WTC11 (cell line): ENCODE data around the gene R3HCC1L. TPM values are rescaled to one million over a fixed set of nuclear protein-coding genes. Genes with fewer than 3 reads are reported as not detected.

Experiments used
- ATAC-seq: fragments of 200-7000 bp; cut with Tn5 transposase; 2 replicates; pipeline ENCODE4 v1.10.0; 2021; ENCODE audit warnings: mild to moderate bottlenecking, moderate library complexity
- CTCF ChIA-PET: fragments of 300-600 bp; sonication (Branson Sonifier 250); formaldehyde crosslinking; loops from one replicate; lab custom pipeline; 2021; ENCODE audit warnings: antibody characterized with exemption; lab: Charles Lee
- POLR2A ChIA-PET: fragments of 350-600 bp; sonication (Branson Sonifier 250); formaldehyde crosslinking; loops from one replicate; lab custom pipeline; 2021; ENCODE audit warnings: antibody characterized with exemption; lab: Charles Lee
- DNase-seq: peaks from one replicate; pipeline ENCODE4 v3.0.0; 2021; ENCODE audit warnings: low spot score
- H3K27ac Mint-ChIP-seq: 2 replicates; pipeline ENCODE4 v1.8.0; 2021; ENCODE audit warnings: mixed read lengths
- H3K27me3 Mint-ChIP-seq: 2 replicates; pipeline ENCODE4 v1.8.0; 2021; ENCODE audit warnings: low read depth, mild to moderate bottlenecking, moderate library complexity, mixed read lengths
- H3K36me3 Mint-ChIP-seq: 2 replicates; pipeline ENCODE4 v1.8.0; 2021; ENCODE audit warnings: mixed read lengths
- H3K4me1 Mint-ChIP-seq: 2 replicates; pipeline ENCODE4 v1.8.0; 2022; ENCODE audit warnings: mixed read lengths
- H3K4me3 Mint-ChIP-seq: 2 replicates; pipeline ENCODE4 v1.8.0; 2021; ENCODE audit warnings: mild to moderate bottlenecking, moderate library complexity, mixed read lengths
- H3K9me3 Mint-ChIP-seq: 2 replicates; pipeline ENCODE4 v1.8.0; 2021; ENCODE audit warnings: mixed read lengths
- CBFB ChIP-seq: sonication (generic); formaldehyde crosslinking; IDR thresholded peaks from 2 replicates; pipeline ENCODE4 v1.8.1; 2022; ENCODE audit warnings: mild to moderate bottlenecking, low read depth, missing genetic modification reagents
- CREB1 ChIP-seq: sonication (generic); formaldehyde crosslinking; IDR thresholded peaks from 2 replicates; pipeline ENCODE4 v1.8.0; 2023; ENCODE audit warnings: mild to moderate bottlenecking, missing genetic modification reagents
- ELF4 ChIP-seq: sonication (generic); formaldehyde crosslinking; IDR thresholded peaks from 2 replicates; pipeline ENCODE4 v1.8.1; 2022; ENCODE audit warnings: low read depth, mild to moderate bottlenecking, moderate library complexity, missing genetic modification reagents
- FOXJ3 ChIP-seq: sonication (generic); formaldehyde crosslinking; IDR thresholded peaks from 2 replicates; pipeline ENCODE4 v1.9.0; 2021; ENCODE audit warnings: missing genetic modification reagents, mild to moderate bottlenecking, borderline replicate concordance
- GABPB1 ChIP-seq: sonication (generic); formaldehyde crosslinking; IDR thresholded peaks from 2 replicates; pipeline ENCODE4 v1.8.1; 2023; ENCODE audit warnings: mild to moderate bottlenecking, missing genetic modification reagents
- JUN ChIP-seq: sonication (generic); formaldehyde crosslinking; IDR thresholded peaks from 2 replicates; pipeline ENCODE4 v1.8.0; 2023; ENCODE audit warnings: mild to moderate bottlenecking, missing genetic modification reagents
- KAT7 ChIP-seq: sonication (generic); formaldehyde crosslinking; IDR thresholded peaks from 2 replicates; pipeline ENCODE4 v1.8.1; 2023; ENCODE audit warnings: missing genetic modification reagents, mild to moderate bottlenecking, borderline replicate concordance
- NFE2L1 ChIP-seq: sonication (generic); formaldehyde crosslinking; IDR thresholded peaks from 2 replicates; pipeline ENCODE4 v1.8.1; 2023; ENCODE audit warnings: missing genetic modification reagents
- NFYB ChIP-seq: sonication (generic); formaldehyde crosslinking; conservative IDR thresholded peaks from 2 replicates; pipeline ENCODE4 v1.8.0; 2022; ENCODE audit warnings: low read depth, missing genetic modification reagents
- NR2C2 ChIP-seq: sonication (generic); formaldehyde crosslinking; IDR thresholded peaks from 2 replicates; pipeline ENCODE4 v1.8.0; 2022; ENCODE audit warnings: mild to moderate bottlenecking, missing genetic modification reagents
- NR3C1 ChIP-seq: sonication (generic); formaldehyde crosslinking; conservative IDR thresholded peaks from 2 replicates; pipeline ENCODE4 v1.8.1; 2023; ENCODE audit warnings: low read depth, mild to moderate bottlenecking, missing genetic modification reagents
- PREB ChIP-seq: sonication (generic); formaldehyde crosslinking; IDR thresholded peaks from 2 replicates; pipeline ENCODE4 v1.8.1; 2022; ENCODE audit warnings: mild to moderate bottlenecking, missing genetic modification reagents, moderate library complexity, borderline replicate concordance
- SMAD3 ChIP-seq: sonication (generic); formaldehyde crosslinking; IDR thresholded peaks from 2 replicates; pipeline ENCODE4 v1.8.0; 2022; ENCODE audit warnings: missing genetic modification reagents, mild to moderate bottlenecking, borderline replicate concordance
- SMAD4 ChIP-seq: sonication (generic); formaldehyde crosslinking; IDR thresholded peaks from 2 replicates; pipeline ENCODE4 v1.8.0; 2022; ENCODE audit warnings: mild to moderate bottlenecking, missing genetic modification reagents
- TEAD1 ChIP-seq: sonication (generic); formaldehyde crosslinking; IDR thresholded peaks from 2 replicates; pipeline ENCODE4 v1.8.0; 2022; ENCODE audit warnings: mild to moderate bottlenecking, missing genetic modification reagents
- ZNF138 ChIP-seq: sonication (generic); formaldehyde crosslinking; conservative IDR thresholded peaks from 2 replicates; pipeline ENCODE4 v1.8.1; 2022; ENCODE audit warnings: mild to moderate bottlenecking, moderate library complexity, missing genetic modification reagents
- ZNF232 ChIP-seq: sonication (generic); formaldehyde crosslinking; IDR thresholded peaks from 2 replicates; pipeline ENCODE4 v1.8.0; 2022; ENCODE audit warnings: mild to moderate bottlenecking, missing genetic modification reagents
- ZNF263 ChIP-seq: sonication (generic); formaldehyde crosslinking; IDR thresholded peaks from 2 replicates; pipeline ENCODE4 v1.8.1; 2022; ENCODE audit warnings: low read depth, mild to moderate bottlenecking, moderate library complexity, missing genetic modification reagents
- ZNF281 ChIP-seq: sonication (generic); formaldehyde crosslinking; IDR thresholded peaks from 2 replicates; pipeline ENCODE4 v1.8.0; 2023; ENCODE audit warnings: mild to moderate bottlenecking, missing genetic modification reagents
- ZNF317 ChIP-seq: sonication (generic); formaldehyde crosslinking; IDR thresholded peaks from 2 replicates; pipeline ENCODE4 v1.8.1; 2023; ENCODE audit warnings: low read depth, mild to moderate bottlenecking, moderate library complexity, missing genetic modification reagents, borderline replicate concordance
- ZNF416 ChIP-seq: fragments of 250-450 bp; sonication (Bioruptor Pico); IDR thresholded peaks from 2 replicates; pipeline ENCODE4 v1.9.0; 2021; ENCODE audit warnings: mild to moderate bottlenecking, inconsistent platforms
- ZNF423 ChIP-seq: fragments of 250-450 bp; sonication (Bioruptor Pico); IDR thresholded peaks from 2 replicates; pipeline ENCODE4 v2.1.2; 2022; ENCODE audit warnings: mild to moderate bottlenecking, moderate library complexity
- ZNF512 ChIP-seq: sonication (generic); formaldehyde crosslinking; IDR thresholded peaks from 2 replicates; pipeline ENCODE4 v1.8.1; 2022; ENCODE audit warnings: missing genetic modification reagents, borderline replicate concordance
- total RNA-seq: library from RNA; stranded (reverse); gene quantifications from 3 replicates; pipeline ENCODE4 v1.2.3, GENCODE V29; 2021

Gene R3HCC1L
- total RNA-seq, 1 experiment from 2014 or later, result 14.7 TPM

GRCh38 chr10:98246911-98247805 is 112.7 kb downstream of the R3HCC1L start:
- POLR2A ChIA-PET, result no interaction called here
- no peaks in the 10 kb centered on the region for H3K27me3 Mint-ChIP-seq
- TF ChIP-seq KAT7 (no peak), NR3C1 (CRISPR knock-in tag) (no peak), JUN (CRISPR knock-in tag) (no peak), NR2C2 (CRISPR knock-in tag) (no peak), PREB (CRISPR knock-in tag) (no peak), TEAD1 (no peak), ZNF232 (CRISPR knock-in tag) (no peak), ZNF263 (CRISPR knock-in tag) (no peak), FOXJ3 (CRISPR knock-in tag) (no peak), ZNF423 (CRISPR knock-in tag) (no peak), ZNF138 (CRISPR knock-in tag) (no peak), ELF4 (CRISPR knock-in tag) (no peak), GABPB1 (no peak), NFYB (CRISPR knock-in tag) (no peak), ZNF416 (CRISPR knock-in tag) (no peak), ZNF317 (CRISPR knock-in tag) (no peak), ZNF512 (no peak), ZNF281 (CRISPR knock-in tag) (no peak), CREB1 (CRISPR knock-in tag) (no peak)
- H3K36me3 Mint-ChIP-seq, result peaks cover 19% of the 10 kb centered on the region
- no peak overlapping the region for H3K4me3 Mint-ChIP-seq
- no peaks in the 10 kb centered on the region for H3K9me3 Mint-ChIP-seq
- peaks cover 7% of the 10 kb centered on the region for H3K4me1 Mint-ChIP-seq
- DNase-seq (no peak), ATAC-seq (no peak)
- CTCF ChIA-PET, result interaction anchor here (1.3 to 1.5 kb wide), 2 partner anchors 62 to 77 kb away, joined by 4 to 7 read pairs; no protein-coding TSS in a partner anchor
- no peak overlapping the region for H3K27ac Mint-ChIP-seq

- Mint-ChIP-seq H3K9me3 (no peaks in the 10 kb centered on the region), H3K4me1 (peaks cover 8% of the 10 kb centered on the region), H3K27ac (no peak overlapping the region), H3K4me3 (no peak overlapping the region), H3K27me3 (no peaks in the 10 kb centered on the region), H3K36me3 (peaks cover 19% of the 10 kb centered on the region)
- no peak for ATAC-seq
- no peak for TF ChIP-seq CBFB (CRISPR knock-in tag)
- TF ChIP-seq NFE2L1 (CRISPR knock-in tag), result no peak
- TF ChIP-seq SMAD4, result no peak
- TF ChIP-seq SMAD3 (CRISPR knock-in tag), result no peak
- no peak for DNase-seq
- POLR2A ChIA-PET, result interaction anchor here (1.4 kb wide), 1 partner anchor 114 kb away, joined by 3 read pairs; the partner anchor contains the start of gene R3HCC1L
- CTCF ChIA-PET, result no interaction called here
Measured at GRCh38 chr10:98248018-98248417, 113.6 kb downstream of the R3HCC1L start.
